Measurements from ENCODE around the gene DNAJB2.

GRCh38 chr2:219274361-219274921, 4.7 kb upstream of the DNAJB2 start:
- no peak for TF ChIP-seq GATA2 (IDR thresholded peaks at IDR 0.05; ENCODE audit: low read depth, low read length)
- no peak for TF ChIP-seq GATA3 (IDR thresholded peaks at IDR 0.05; ENCODE audit: low read depth, low read length)

Measured in SH-SY5Y (cell line).